ENCODE data around the gene CDC14B.

GRCh38 chr9:96522366-96522765 lies 97.3 kb downstream of the CDC14B start:
- no peak for TF ChIP-seq SIN3A (IDR thresholded peaks at IDR 0.05; ENCODE audit: borderline replicate concordance, insufficient read depth, low read length)
- no peak for TF ChIP-seq REST (IDR thresholded peaks at IDR 0.05; ENCODE audit: insufficient read depth in 1 of 2, low read depth in 2 of 2, low read length in 2 of 2)
- TF ChIP-seq POLR2AphosphoS5 (IDR thresholded peaks at IDR 0.05; ENCODE audit: low read depth, low read length), result no peak
- TF ChIP-seq TAF1 (IDR thresholded peaks at IDR 0.05; ENCODE audit: borderline replicate concordance, insufficient read depth, low read length), result no peak
- no peak for TF ChIP-seq FOXP2 (optimal IDR thresholded peaks at IDR 0.05; ENCODE audit: borderline replicate concordance, extremely low read depth, extremely low read length, insufficient read depth)
